Glutamatergic neuron (in vitro differentiated cells): ENCODE data around the gene ZFP36L2. TPM values are rescaled to one million over a fixed set of nuclear protein-coding genes. Genes with fewer than 3 reads are reported as not detected.

Source experiments
- DNase-seq: peaks from one replicate; pipeline ENCODE4 v3.0.0; 2022
- H3K27ac Mint-ChIP-seq: one replicate; pipeline ENCODE4 v1.8.0; 2020; ENCODE audit warnings: mild to moderate bottlenecking, mixed read lengths, inconsistent platforms; ENCODE audit not compliant: unreplicated experiment
- H3K27me3 Mint-ChIP-seq: one replicate; pipeline ENCODE4 v1.8.0; 2020; ENCODE audit warnings: mild to moderate bottlenecking, moderate library complexity, mixed read lengths, inconsistent platforms; ENCODE audit not compliant: unreplicated experiment
- H3K36me3 Mint-ChIP-seq: one replicate; pipeline ENCODE4 v1.8.0; 2020; ENCODE audit warnings: mild to moderate bottlenecking, mixed read lengths, inconsistent platforms; ENCODE audit not compliant: unreplicated experiment
- H3K4me1 Mint-ChIP-seq: one replicate; pipeline ENCODE4 v1.8.0; 2020; ENCODE audit warnings: mild to moderate bottlenecking, low read depth, mixed read lengths, inconsistent platforms; ENCODE audit not compliant: unreplicated experiment
- H3K4me3 Mint-ChIP-seq: one replicate; pipeline ENCODE4 v1.8.0; 2020; ENCODE audit warnings: mild to moderate bottlenecking, mixed read lengths, inconsistent platforms; ENCODE audit not compliant: unreplicated experiment
- H3K9me3 Mint-ChIP-seq: one replicate; pipeline ENCODE4 v1.8.0; 2020; ENCODE audit warnings: mild to moderate bottlenecking, moderate library complexity, mixed read lengths, inconsistent platforms; ENCODE audit not compliant: unreplicated experiment
- CTCF ChIP-seq: fragments of 200-600 bp; sonication (generic); IDR thresholded peaks from one replicate; pipeline ENCODE4 v1.5.0; 2021; ENCODE audit not compliant: partially characterized antibody, unreplicated experiment
- long read RNA-seq: library from polyadenylated mRNA; unstranded; transcript quantifications from one replicate; pipeline ENCODE4 v2.0.0, GENCODE V29; 2020; ENCODE audit not compliant: unreplicated experiment
- total RNA-seq: library from RNA; stranded (reverse); fragmentation: NEBNext Ultra II Directional; extraction: Animal tissue kit (Norgen Biotek cat#: 25700); gene quantifications from one replicate; pipeline ENCODE4 v1.2.1, GENCODE V29; 2021; ENCODE audit not compliant: unreplicated experiment

The ZFP36L2 gene
- 0.88 TPM for total RNA-seq
- long read RNA-seq, partial matches to known transcripts: 0 of 1 reads
- long read RNA-seq, other reads (novel, unspliced or antisense): 0 of 1 reads

- peaks cover 5% of the 10 kb centered on the region for H3K27me3 Mint-ChIP-seq
- no peak within 1 kb of the TSS for H3K27ac Mint-ChIP-seq
- peak within 1 kb of the TSS; percentile 80 for H3K4me3 Mint-ChIP-seq
- peaks cover 5% of the 10 kb centered on the region for H3K4me1 Mint-ChIP-seq
- no peaks in the 10 kb centered on the region for H3K36me3 Mint-ChIP-seq
- no peak for DNase-seq
- no peak for TF ChIP-seq CTCF
- H3K9me3 Mint-ChIP-seq: peaks cover 3% of the 10 kb centered on the region
These were observed at the start of gene ZFP36L2 for GRCh38 chr2:43226558-43226954. TSS of gene ZFP36L2 (minus strand) at chr2:43226606. CDS start at chr2:43226315, 291 bp downstream.

GRCh38 chr2:43274721-43275120 lies 48.3 kb upstream of the ZFP36L2 start:
- H3K27ac Mint-ChIP-seq: no peak overlapping the region
- TF ChIP-seq CTCF: no peak
- H3K4me3 Mint-ChIP-seq: no peak overlapping the region
- peaks cover 4% of the 10 kb centered on the region for H3K36me3 Mint-ChIP-seq
- peaks cover 14% of the 10 kb centered on the region for H3K4me1 Mint-ChIP-seq
- H3K9me3 Mint-ChIP-seq: no peaks in the 10 kb centered on the region
- no peak for DNase-seq
- H3K27me3 Mint-ChIP-seq: no peaks in the 10 kb centered on the region

- no peak overlapping the region for H3K4me3 Mint-ChIP-seq
- TF ChIP-seq CTCF: no peak
- peaks cover 4% of the 10 kb centered on the region for H3K36me3 Mint-ChIP-seq
- no peak for DNase-seq
- H3K4me1 Mint-ChIP-seq: peaks cover 15% of the 10 kb centered on the region
- H3K9me3 Mint-ChIP-seq: no peaks in the 10 kb centered on the region
- no peak overlapping the region for H3K27ac Mint-ChIP-seq
- no peaks in the 10 kb centered on the region for H3K27me3 Mint-ChIP-seq
These were observed 47.6 kb upstream of the ZFP36L2 start for GRCh38 chr2:43274055-43274454.

- peaks cover 3% of the 10 kb centered on the region for H3K27me3 Mint-ChIP-seq
- TF ChIP-seq CTCF: no peak
- no peak for DNase-seq
- peaks cover 3% of the 10 kb centered on the region for H3K9me3 Mint-ChIP-seq
- H3K27ac Mint-ChIP-seq: no peak overlapping the region
- peaks cover 19% of the 10 kb centered on the region for H3K4me1 Mint-ChIP-seq
- no peak overlapping the region for H3K4me3 Mint-ChIP-seq
- H3K36me3 Mint-ChIP-seq: peaks cover 4% of the 10 kb centered on the region
These were observed 47.1 kb upstream of the ZFP36L2 start for GRCh38 chr2:43273529-43273928.

GRCh38 chr2:43270930-43271615 lies 44.7 kb upstream of the ZFP36L2 start:
- peaks cover 3% of the 10 kb centered on the region for H3K9me3 Mint-ChIP-seq
- H3K27me3 Mint-ChIP-seq: peaks cover 5% of the 10 kb centered on the region
- no peak for TF ChIP-seq CTCF
- no peak overlapping the region for H3K4me3 Mint-ChIP-seq
- no peaks in the 10 kb centered on the region for H3K36me3 Mint-ChIP-seq
- H3K4me1 Mint-ChIP-seq: peaks cover 18% of the 10 kb centered on the region
- DNase-seq: no peak
- H3K27ac Mint-ChIP-seq: no peak overlapping the region
